GM20431 (cell line): ENCODE results near the gene ATP6V0A4.
"Not testable (repeated sequence)": the region's sequence is repeated elsewhere in the genome, so short reads cannot be mapped to it uniquely, and the experiment has no call there.

Source experiments
- in situ Hi-C: fragments of 300-500 bp; cut with MseI, MboI; formaldehyde crosslinking; loops from one replicate; pipeline ENCODE4 v1.15.0; 2020; ENCODE audit warnings: low sequenced_read_pairs; ENCODE audit not compliant: unreplicated experiment

The ATP6V0A4 gene

GRCh38 chr7:138809346-138809745 is 11.3 kb upstream of the ATP6V0A4 start:
- in situ Hi-C loops: no loop called here

- in situ Hi-C loops: no loop called here
These were observed 6.6 kb upstream of the ATP6V0A4 start for GRCh38 chr7:138804618-138805017.

GRCh38 chr7:138802706-138803105 is 4.7 kb upstream of the ATP6V0A4 start:
- in situ Hi-C loops: no loop called here

- in situ Hi-C loops: no loop called here
These were observed 3.3 kb upstream of the ATP6V0A4 start for GRCh38 chr7:138801256-138801655.

GRCh38 chr7:138799336-138800000 is 1.5 kb upstream of the ATP6V0A4 start:
- in situ Hi-C loops: no loop called here

GRCh38 chr7:138798836-138799235 is 840 bp upstream of the ATP6V0A4 start:
- in situ Hi-C loops: no loop called here

- in situ Hi-C loops: not testable (repeated sequence)
These were observed 950 bp downstream of the ATP6V0A4 start for GRCh38 chr7:138797046-138797445.

GRCh38 chr7:138796038-138796615 is 1.9 kb downstream of the ATP6V0A4 start:
- in situ Hi-C loops: no loop called here

GRCh38 chr7:138785587-138786437 is 12.2 kb downstream of the ATP6V0A4 start:
- in situ Hi-C loops: no loop called here

GRCh38 chr7:138784692-138785091 is 13.3 kb downstream of the ATP6V0A4 start:
- in situ Hi-C loops: no loop called here

- in situ Hi-C loops: no loop called here
These were observed 17.0 kb downstream of the ATP6V0A4 start for GRCh38 chr7:138781004-138781403.

GRCh38 chr7:138776166-138776833 is 21.7 kb downstream of the ATP6V0A4 start:
- in situ Hi-C loops: no loop called here

- in situ Hi-C loops: no loop called here
These were observed 24.2 kb downstream of the ATP6V0A4 start for GRCh38 chr7:138773817-138774216.

GRCh38 chr7:138773176-138773575 is 24.8 kb downstream of the ATP6V0A4 start:
- in situ Hi-C loops: no loop called here

- in situ Hi-C loops: no loop called here
These were observed 27.1 kb downstream of the ATP6V0A4 start for GRCh38 chr7:138770904-138771303.

- in situ Hi-C loops: no loop called here
These were observed 29.8 kb downstream of the ATP6V0A4 start for GRCh38 chr7:138768241-138768640.

GRCh38 chr7:138756591-138757242 is 41.3 kb downstream of the ATP6V0A4 start:
- in situ Hi-C loops: no loop called here

- in situ Hi-C loops: no loop called here
These were observed 42.0 kb downstream of the ATP6V0A4 start for GRCh38 chr7:138755842-138756590.

- in situ Hi-C loops: no loop called here
These were observed 42.7 kb downstream of the ATP6V0A4 start for GRCh38 chr7:138755331-138755747.
